Tibial nerve (tissue), 4 donors: ENCODE measurements around the gene UBL4A. TPM values are rescaled to one million over a fixed set of nuclear protein-coding genes. Genes with fewer than 3 reads are reported as not detected.
A peak's percentile ranks its signal among the peaks of the same experiment; 100 is the strongest.

Experiments used
- DNase-seq, 2 donors: peaks; one replicate each; pipeline ENCODE4 v3.0.0-alpha.2; 2019; ENCODE audit warnings: low spot score in 2 of 2
- H3K27ac ChIP-seq, 4 donors: fragments of 200-600 bp; sonication (generic) in 3 of 4; one replicate each; pipeline ENCODE4 v1.5.1; 2017 to 2019; ENCODE audit warnings: mild to moderate bottlenecking in 1 of 4
- H3K27me3 ChIP-seq, 2 donors: fragments of 200-600 bp; sonication (generic) in 1 of 2; one replicate each; pipeline versions ENCODE4 v1.5.1 to v1.6.0; 2017 to 2019
- H3K36me3 ChIP-seq, 3 donors: fragments of 200-600 bp; sonication (generic); one replicate each; pipeline ENCODE4 v1.5.1; 2018 to 2019
- H3K4me1 ChIP-seq, 4 donors: fragments of 200-600 bp; sonication (generic) in 3 of 4; one replicate each; pipeline ENCODE4 v1.5.1; 2017 to 2019
- H3K4me3 ChIP-seq, 4 donors: fragments of 200-600 bp; sonication (generic) in 3 of 4; one replicate each; pipeline ENCODE4 v1.5.1; 2017 to 2019; ENCODE audit warnings: mild to moderate bottlenecking in 1 of 4, moderate library complexity in 1 of 4
- H3K9me3 ChIP-seq, 4 donors: fragments of 200-600 bp; sonication (generic) in 3 of 4; one replicate each; pipeline ENCODE4 v1.5.1; 2017 to 2019
- CTCF ChIP-seq, 5 experiments: fragments of 200-600 bp in 3 of 5; fragments of 450-650 bp in 2 of 5; sonication (generic) in 3 of 5; IDR thresholded peaks; one replicate each; pipeline ENCODE4 v1.5.1; 2016 to 2019; ENCODE audit warnings: antibody characterized with exemption in 5 of 5, mild to moderate bottlenecking in 3 of 5, moderate library complexity in 2 of 5
- EP300 ChIP-seq, 2 donors: sonication (generic); formaldehyde crosslinking; IDR thresholded peaks; one replicate each; pipeline ENCODE4 v1.6.1; 2017; ENCODE audit warnings: antibody characterized with exemption in 2 of 2, mild to moderate bottlenecking in 1 of 2
- POLR2A ChIP-seq, 2 donors: fragments of 450-650 bp; IDR thresholded peaks; one replicate each; pipeline ENCODE4 v1.6.1; 2017; ENCODE audit warnings: antibody characterized with exemption in 2 of 2, mild to moderate bottlenecking in 2 of 2, moderate library complexity in 2 of 2
- WGBS, 2 donors: methylation state at CpG; one replicate each; pipeline ENCODE4 v1.1.5; 2018; 5-methylcytosine and 5-hydroxymethylcytosine counted together
- total RNA-seq, 4 donors: library from RNA; depleted of rRNA; stranded (reverse); fragments of >200 nt; gene quantifications; one replicate each; pipeline ENCODE4 v1.1.0, GENCODE V29; 2016

UBL4A gene
- total RNA-seq, 4 donors from 2014 or later: 39.0 to 58.5 (median 43.4) TPM

- H3K9me3 ChIP-seq: no peaks in the 10 kb centered on the region
- H3K27me3 ChIP-seq: no peaks in the 10 kb centered on the region
- H3K27ac ChIP-seq: peak overlapping the region in 2 of 4 donors; percentile 76 to 86
- WGBS, 2 donors: 86 to 94% methylated on average over 13 to 14 of the region's 14 CpGs
- no peak for DNase-seq
- H3K4me1 ChIP-seq: peaks cover 0 to 7% (median 2%) of the 10 kb centered on the region in 4 donors
- H3K36me3 ChIP-seq: no peaks in the 10 kb centered on the region
- TF ChIP-seq CTCF (IDR thresholded peaks at IDR 0.05) (no peak), POLR2A (IDR thresholded peaks at IDR 0.05) (no peak), EP300 (IDR thresholded peaks at IDR 0.05) (no peak)
- no peak overlapping the region for H3K4me3 ChIP-seq
These were observed 39.4 kb upstream of the UBL4A start for GRCh38 chrX:154525606-154526490.

- Histone ChIP-seq H3K36me3 (no peaks in the 10 kb centered on the region), H3K27me3 (no peaks in the 10 kb centered on the region), H3K4me1 (peaks cover 0 to 21% (median 5%) of the 10 kb centered on the region in 4 donors), H3K4me3 (no peak overlapping the region), H3K9me3 (no peaks in the 10 kb centered on the region), H3K27ac (no peak overlapping the region)
- no peak for DNase-seq
- TF ChIP-seq EP300 (IDR thresholded peaks at IDR 0.05): no peak
- TF ChIP-seq CTCF (IDR thresholded peaks at IDR 0.05): no peak
- no peak for TF ChIP-seq POLR2A (IDR thresholded peaks at IDR 0.05)
- WGBS, 2 donors: 91 to 97% methylated on average over 8 of the region's 8 CpGs
These were observed 33.0 kb upstream of the UBL4A start for GRCh38 chrX:154519389-154519788.

- DNase-seq: no peak
- peaks cover 0 to 21% (median 5%) of the 10 kb centered on the region in 4 donors for H3K4me1 ChIP-seq
These were observed 30.8 kb upstream of the UBL4A start for GRCh38 chrX:154517101-154517781.

GRCh38 chrX:154516656-154517100, 30.3 kb upstream of the UBL4A start:
- H3K27ac ChIP-seq: peak overlapping the region; percentile 81 to 96 (median 89)
- WGBS, 2 donors: 2 to 42% methylated on average over 12 to 19 of the region's 19 CpGs
- H3K9me3 ChIP-seq: no peaks in the 10 kb centered on the region
- peak in 1 of 2 donors; percentile 41 for DNase-seq
- H3K4me1 ChIP-seq: peaks cover 0 to 21% (median 5%) of the 10 kb centered on the region in 4 donors
- H3K36me3 ChIP-seq: no peaks in the 10 kb centered on the region
- H3K27me3 ChIP-seq: no peaks in the 10 kb centered on the region
- H3K4me3 ChIP-seq: peak overlapping the region; percentile 11 to 81 (median 52)
- no peak for TF ChIP-seq CTCF (IDR thresholded peaks at IDR 0.05)
- TF ChIP-seq POLR2A (IDR thresholded peaks at IDR 0.05): no peak
- TF ChIP-seq EP300 (IDR thresholded peaks at IDR 0.05): peak in 1 of 2 donors; percentile 4

More at GRCh38 chrX:154517101-154517781, 30.8 kb upstream of the UBL4A start:
- TF ChIP-seq POLR2A (IDR thresholded peaks at IDR 0.05) (no peak), EP300 (IDR thresholded peaks at IDR 0.05) (no peak), CTCF (IDR thresholded peaks at IDR 0.05) (no peak)
- H3K36me3 ChIP-seq: no peaks in the 10 kb centered on the region
- H3K9me3 ChIP-seq: no peaks in the 10 kb centered on the region
- no peaks in the 10 kb centered on the region for H3K27me3 ChIP-seq
- H3K4me3 ChIP-seq: peak overlapping the region; percentile 11 to 81 (median 52)
- whole genome bisulfite sequencing, 2 donors: 13 to 55% methylated on average over 1 to 23 of the region's 25 CpGs
- H3K27ac ChIP-seq: peak overlapping the region; percentile 81 to 96 (median 89)
